GM12874 (cell line): ENCODE data around the gene IQCM.

ENCODE experiments used
- TF ChIP-seq, protein P1 (sequence below): IDR thresholded peaks from 2 replicates; pipeline ENCODE4 v1.5.1; 2011; ENCODE audit warnings: low read depth, mild to moderate bottlenecking, control low read depth, low read length, moderate library complexity; ENCODE audit not compliant: insufficient read depth

The IQCM gene

DNA sequence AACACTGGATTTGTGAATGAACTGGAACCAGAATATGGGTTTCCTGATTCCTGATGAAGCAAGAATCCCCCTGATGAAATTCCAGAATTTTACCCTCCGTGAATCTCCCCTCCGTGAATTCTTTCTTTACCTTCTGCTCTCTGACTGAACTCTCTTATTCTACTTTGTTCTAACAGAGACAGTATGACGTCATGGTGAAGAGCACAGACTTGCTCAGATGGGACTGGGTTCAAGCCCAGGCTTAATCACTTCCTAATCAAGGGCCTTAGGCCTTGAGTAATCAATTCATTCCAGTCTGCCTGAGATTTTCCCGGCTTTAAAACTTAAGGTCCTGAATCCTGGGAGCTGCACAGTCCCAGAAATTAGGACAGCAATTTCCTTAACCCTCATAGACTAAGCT, 64.5 kb downstream of the IQCM start:
- TF ChIP-seq, protein P1, sequence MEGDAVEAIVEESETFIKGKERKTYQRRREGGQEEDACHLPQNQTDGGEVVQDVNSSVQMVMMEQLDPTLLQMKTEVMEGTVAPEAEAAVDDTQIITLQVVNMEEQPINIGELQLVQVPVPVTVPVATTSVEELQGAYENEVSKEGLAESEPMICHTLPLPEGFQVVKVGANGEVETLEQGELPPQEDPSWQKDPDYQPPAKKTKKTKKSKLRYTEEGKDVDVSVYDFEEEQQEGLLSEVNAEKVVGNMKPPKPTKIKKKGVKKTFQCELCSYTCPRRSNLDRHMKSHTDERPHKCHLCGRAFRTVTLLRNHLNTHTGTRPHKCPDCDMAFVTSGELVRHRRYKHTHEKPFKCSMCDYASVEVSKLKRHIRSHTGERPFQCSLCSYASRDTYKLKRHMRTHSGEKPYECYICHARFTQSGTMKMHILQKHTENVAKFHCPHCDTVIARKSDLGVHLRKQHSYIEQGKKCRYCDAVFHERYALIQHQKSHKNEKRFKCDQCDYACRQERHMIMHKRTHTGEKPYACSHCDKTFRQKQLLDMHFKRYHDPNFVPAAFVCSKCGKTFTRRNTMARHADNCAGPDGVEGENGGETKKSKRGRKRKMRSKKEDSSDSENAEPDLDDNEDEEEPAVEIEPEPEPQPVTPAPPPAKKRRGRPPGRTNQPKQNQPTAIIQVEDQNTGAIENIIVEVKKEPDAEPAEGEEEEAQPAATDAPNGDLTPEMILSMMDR: no peak

DNA sequence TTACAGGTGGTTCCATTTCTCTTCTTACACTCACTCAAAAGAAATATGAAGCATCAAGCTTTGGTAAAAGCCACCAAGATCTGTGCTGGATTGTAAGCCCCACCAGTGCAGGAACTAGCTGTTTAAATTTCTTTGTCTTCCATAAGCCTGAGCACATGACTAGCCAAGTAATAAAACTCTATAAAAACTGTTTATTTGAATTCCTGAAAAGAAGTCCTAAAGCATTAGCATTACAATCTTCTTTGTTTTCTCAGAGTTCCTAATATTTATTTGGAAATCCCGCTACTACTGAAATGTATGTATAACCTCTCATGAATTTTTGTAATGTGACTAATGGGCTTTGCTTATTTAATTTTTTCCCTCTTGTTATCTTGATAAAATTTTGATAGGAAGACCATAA, 65.9 kb downstream of the IQCM start:
- TF ChIP-seq, protein P1: no peak

DNA sequence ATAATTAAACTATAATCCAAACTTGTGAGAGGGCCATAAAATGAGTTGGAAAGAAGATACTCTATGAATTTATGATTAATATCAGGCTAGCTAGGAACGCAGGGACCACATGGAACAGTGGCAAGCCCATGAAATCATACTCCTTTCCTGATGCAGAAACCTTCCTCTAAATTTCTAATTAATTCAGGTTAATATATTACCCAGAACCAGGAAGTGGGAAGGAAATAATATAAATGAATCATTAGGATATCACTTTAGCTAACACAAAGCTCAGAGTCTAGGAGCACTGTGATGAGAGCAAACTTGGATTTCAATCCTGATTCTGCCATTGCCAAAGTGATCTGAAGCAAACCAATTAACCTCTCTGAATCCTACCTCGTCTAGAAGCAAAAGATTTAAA, 68.0 kb downstream of the IQCM start:
- TF ChIP-seq, protein P1: no peak

DNA sequence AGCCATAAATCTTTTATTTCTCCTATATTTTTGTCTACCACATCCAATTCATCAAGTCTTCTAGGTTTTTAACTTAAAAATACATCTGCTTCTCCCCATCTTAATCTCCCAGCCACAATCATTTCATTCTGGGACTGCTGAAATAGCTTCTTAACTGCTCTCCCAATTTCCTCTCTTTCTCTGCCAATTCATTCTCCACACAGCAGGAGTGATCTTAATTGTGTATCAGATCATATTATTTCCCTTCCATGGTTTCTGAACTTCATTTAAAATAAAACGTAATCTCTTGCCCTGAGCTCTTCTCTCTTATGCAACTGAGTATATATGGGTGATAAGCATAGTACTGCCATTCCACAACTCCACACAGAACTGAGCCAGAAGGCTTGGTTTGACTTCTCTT, 69.4 kb downstream of the IQCM start:
- TF ChIP-seq, protein P1: no peak

DNA sequence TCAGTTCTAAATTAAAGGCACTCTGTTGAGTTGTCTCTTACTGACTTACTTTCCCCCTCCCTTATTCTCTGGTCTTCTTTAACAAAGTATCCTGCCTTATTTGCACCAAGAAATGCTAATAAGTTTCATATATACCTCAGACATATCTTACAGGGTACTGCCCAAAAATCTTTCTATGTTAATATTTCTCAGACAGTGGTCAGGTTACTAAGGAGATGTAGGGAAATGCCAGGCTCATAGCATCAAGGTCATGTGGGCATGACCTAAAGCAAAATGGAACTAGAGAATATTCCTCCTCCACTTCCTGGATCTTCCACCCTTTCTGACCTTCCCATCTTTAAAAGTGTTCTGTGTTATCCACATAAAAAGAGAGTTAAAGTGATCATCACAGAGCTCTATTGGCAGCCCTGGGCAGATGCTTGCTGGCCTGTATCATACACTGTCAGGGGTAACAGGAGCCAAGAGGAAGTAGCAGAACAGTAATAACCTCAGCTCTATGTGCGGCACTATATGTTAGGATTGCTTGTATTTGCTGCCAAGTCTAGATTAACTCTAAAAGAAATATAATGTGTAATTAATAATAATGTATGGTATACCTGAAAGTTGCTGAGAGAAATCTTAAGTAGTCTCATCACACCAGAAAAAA, 74.3 kb downstream of the IQCM start:
- TF ChIP-seq, protein P1: no peak

DNA sequence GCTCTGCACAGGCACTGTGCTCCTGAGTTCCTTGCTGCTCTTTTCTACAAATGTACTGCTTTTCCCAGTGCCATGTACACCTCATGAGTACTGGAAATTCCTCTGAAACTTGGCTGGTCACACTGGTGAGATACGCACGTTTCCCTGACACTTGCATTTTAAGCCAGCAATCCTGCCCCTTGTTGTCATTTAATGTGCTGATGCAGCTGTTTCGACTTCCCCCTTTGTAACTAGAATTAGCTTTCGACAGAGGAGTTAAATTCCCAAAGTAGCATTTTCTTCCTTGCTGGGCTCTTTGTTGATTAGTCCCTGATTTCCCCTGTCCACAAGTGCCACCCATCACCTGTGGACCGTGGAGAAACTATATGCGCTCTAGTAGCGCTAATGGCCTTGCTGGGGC, 77.5 kb downstream of the IQCM start:
- TF ChIP-seq, protein P1: no peak

DNA sequence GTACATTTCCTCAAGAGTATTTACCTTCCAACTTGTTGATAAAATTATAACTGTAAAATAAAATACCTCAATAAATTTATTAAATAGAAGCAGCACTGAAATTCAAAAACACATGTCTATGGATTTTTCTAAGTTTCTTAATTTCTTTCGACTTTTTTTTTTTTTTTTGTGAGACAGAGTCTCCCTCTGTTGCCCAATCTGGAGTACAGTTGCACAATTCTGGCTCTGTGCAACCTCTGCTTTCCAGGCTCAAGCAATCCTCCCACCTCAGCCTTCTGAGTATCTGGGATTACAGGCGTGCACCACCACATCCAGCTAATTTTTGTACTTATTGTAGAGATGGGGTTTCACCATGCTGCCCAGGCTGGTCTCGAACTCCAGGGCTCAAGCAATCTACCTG, 79.8 kb downstream of the IQCM start:
- TF ChIP-seq, protein P1: no peak
